ENCODE measurements around the gene C2orf68.

DNA sequence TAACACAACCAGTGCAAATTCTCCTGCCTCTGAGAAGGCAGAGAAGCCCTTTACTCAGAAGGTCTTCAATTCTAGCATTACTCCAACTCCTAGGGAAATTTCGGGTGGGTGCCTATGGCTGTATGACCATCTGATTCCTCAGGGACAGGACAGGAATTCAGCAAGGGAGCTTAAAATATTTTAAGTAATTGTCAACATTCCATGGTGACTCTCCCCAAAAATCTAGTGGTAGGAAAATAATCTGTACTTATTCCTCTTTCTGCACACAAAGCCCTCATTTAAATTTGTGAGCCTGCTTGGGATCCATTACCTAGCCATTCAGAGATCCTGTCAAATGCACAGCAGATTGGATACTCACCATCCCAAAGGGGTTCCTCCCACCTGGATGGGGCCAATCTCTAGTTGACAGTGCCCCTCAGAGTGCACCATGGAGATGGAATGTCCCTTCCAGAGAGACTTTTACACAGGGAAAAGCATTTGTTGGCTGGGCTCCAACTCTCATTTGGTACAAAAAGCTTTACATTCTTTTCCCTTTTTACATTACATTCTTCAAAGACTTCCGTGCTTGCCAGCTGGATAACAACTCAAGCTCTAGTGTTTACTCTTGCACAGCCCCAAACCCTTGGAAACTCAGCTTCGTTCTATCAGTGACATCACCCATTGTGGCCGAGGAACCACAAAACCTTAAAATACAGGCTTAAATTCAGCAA, 6.3 kb downstream of the C2orf68 start:
- TF ChIP-seq, protein P1, sequence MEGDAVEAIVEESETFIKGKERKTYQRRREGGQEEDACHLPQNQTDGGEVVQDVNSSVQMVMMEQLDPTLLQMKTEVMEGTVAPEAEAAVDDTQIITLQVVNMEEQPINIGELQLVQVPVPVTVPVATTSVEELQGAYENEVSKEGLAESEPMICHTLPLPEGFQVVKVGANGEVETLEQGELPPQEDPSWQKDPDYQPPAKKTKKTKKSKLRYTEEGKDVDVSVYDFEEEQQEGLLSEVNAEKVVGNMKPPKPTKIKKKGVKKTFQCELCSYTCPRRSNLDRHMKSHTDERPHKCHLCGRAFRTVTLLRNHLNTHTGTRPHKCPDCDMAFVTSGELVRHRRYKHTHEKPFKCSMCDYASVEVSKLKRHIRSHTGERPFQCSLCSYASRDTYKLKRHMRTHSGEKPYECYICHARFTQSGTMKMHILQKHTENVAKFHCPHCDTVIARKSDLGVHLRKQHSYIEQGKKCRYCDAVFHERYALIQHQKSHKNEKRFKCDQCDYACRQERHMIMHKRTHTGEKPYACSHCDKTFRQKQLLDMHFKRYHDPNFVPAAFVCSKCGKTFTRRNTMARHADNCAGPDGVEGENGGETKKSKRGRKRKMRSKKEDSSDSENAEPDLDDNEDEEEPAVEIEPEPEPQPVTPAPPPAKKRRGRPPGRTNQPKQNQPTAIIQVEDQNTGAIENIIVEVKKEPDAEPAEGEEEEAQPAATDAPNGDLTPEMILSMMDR (IDR thresholded peaks at IDR 0.05), result no peak
- TF ChIP-seq EP300 (IDR thresholded peaks at IDR 0.05), result no peak
- no peak for TF ChIP-seq POLR2A (IDR thresholded peaks at IDR 0.05)

Measured in tibial nerve (tissue), 4 donors.